PFSK-1 (cell line): Measurements from ENCODE around the gene ISOC1.

ENCODE experiments used
- FOXP2 ChIP-seq: optimal IDR thresholded peaks from 2 replicates; pipeline ENCODE3; 2011; ENCODE audit warnings: borderline replicate concordance, control low read depth, inconsistent platforms; ENCODE audit not compliant: insufficient read depth; ENCODE audit errors: extremely low read length, extremely low read depth
- POLR2AphosphoS5 ChIP-seq: IDR thresholded peaks from 2 replicates; pipeline ENCODE4 v1.6.1; 2012; ENCODE audit warnings: low read depth, mild to moderate bottlenecking, control low read depth, low read length, moderate library complexity
- SIN3A ChIP-seq: IDR thresholded peaks from 2 replicates; pipeline ENCODE4 v1.6.1; 2012; ENCODE audit warnings: mild to moderate bottlenecking, low read length, moderate library complexity, borderline replicate concordance; ENCODE audit not compliant: insufficient read depth
- TAF1 ChIP-seq: IDR thresholded peaks from 2 replicates; pipeline ENCODE4 v1.6.1; 2012; ENCODE audit warnings: low read length, control low read depth, borderline replicate concordance; ENCODE audit not compliant: insufficient read depth
- TF ChIP-seq, protein P1 (sequence below), 2 experiments: IDR thresholded peaks; 2 replicates each; pipeline versions ENCODE4 v1.6.1 to v1.8.0; 2011 to 2012; ENCODE audit warnings: low read depth in 2 of 2, low read length in 2 of 2, control low read depth in 1 of 2, inconsistent platforms in 1 of 2, mild to moderate bottlenecking in 1 of 2, moderate library complexity in 1 of 2; ENCODE audit not compliant: insufficient read depth in 1 of 2

DNA sequence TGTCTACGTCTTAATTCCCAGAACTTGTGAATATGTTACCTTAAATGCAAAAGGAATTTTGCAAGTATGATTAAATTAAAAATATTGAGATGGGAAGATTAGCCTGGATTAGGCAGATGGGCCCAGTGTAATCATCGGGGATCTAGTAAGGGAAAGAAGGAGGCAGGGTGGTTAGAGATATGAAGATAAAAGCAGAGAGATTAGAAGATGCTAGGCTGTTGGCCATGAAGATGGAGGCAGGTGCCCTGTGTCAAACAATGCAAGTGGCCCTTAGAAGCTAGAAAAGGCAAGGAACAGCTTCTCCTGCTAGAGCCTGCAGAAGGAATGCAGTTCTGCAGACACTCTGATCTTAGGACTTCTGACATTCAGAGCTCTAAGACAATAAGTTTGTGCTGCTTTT, 28.8 kb upstream of the ISOC1 start:
- TF ChIP-seq POLR2AphosphoS5 (no peak), SIN3A (no peak), TAF1 (no peak), FOXP2 (no peak)
- TF ChIP-seq, protein P1, sequence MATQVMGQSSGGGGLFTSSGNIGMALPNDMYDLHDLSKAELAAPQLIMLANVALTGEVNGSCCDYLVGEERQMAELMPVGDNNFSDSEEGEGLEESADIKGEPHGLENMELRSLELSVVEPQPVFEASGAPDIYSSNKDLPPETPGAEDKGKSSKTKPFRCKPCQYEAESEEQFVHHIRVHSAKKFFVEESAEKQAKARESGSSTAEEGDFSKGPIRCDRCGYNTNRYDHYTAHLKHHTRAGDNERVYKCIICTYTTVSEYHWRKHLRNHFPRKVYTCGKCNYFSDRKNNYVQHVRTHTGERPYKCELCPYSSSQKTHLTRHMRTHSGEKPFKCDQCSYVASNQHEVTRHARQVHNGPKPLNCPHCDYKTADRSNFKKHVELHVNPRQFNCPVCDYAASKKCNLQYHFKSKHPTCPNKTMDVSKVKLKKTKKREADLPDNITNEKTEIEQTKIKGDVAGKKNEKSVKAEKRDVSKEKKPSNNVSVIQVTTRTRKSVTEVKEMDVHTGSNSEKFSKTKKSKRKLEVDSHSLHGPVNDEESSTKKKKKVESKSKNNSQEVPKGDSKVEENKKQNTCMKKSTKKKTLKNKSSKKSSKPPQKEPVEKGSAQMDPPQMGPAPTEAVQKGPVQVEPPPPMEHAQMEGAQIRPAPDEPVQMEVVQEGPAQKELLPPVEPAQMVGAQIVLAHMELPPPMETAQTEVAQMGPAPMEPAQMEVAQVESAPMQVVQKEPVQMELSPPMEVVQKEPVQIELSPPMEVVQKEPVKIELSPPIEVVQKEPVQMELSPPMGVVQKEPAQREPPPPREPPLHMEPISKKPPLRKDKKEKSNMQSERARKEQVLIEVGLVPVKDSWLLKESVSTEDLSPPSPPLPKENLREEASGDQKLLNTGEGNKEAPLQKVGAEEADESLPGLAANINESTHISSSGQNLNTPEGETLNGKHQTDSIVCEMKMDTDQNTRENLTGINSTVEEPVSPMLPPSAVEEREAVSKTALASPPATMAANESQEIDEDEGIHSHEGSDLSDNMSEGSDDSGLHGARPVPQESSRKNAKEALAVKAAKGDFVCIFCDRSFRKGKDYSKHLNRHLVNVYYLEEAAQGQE (IDR thresholded peaks at IDR 0.05; ENCODE audit: insufficient read depth in 1 of 2, low read depth in 2 of 2, low read length in 2 of 2), result no peak
